ENCODE results near the gene PAGE2. TPM values are rescaled to one million over a fixed set of nuclear protein-coding genes. Genes with fewer than 3 reads are reported as not detected.
"Not testable (repeated sequence)": the region's sequence is repeated elsewhere in the genome, so short reads cannot be mapped to it uniquely, and the experiment has no call there.

PAGE2 gene, protein sequence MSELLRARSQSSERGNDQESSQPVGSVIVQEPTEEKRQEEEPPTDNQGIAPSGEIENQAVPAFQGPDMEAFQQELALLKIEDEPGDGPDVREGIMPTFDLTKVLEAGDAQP
- total RNA-seq = not detected in 2 replicates

DNA sequence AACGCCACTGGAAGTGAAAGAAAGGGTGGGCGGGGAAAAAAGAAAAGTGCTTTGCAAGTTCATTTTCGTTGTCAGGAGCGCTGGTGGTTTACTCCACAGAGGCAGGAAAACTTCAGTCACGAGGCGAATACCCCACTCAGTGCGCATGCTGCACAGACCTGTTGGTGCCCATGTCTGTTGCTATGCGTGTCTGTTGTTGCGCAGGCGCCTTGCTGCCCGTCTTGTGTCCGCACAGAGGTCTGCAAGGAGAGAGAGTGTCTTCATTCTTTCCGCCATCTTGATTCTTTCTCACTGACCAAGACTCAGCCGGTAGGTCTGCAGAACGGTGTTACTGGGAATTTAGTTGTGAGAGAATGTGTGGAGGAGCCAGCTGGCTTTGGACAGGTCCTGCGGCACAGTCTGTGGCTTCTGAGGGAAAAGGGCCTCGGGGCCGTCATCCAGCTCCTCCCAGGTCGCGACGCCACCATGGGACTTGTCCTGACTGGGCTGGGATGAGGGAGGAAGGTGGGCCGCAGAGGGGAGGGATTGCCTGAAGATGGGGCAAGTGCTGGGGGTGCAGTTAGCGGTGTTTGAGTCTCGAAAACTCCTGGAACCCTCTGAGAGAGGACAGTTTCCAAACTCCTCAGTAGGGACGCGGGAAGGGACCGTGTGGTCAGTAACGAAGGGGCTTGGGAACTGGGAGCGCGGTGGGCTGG, at the start of gene PAGE2:
Gene PAGE2 (plus strand): TSS at position 224 of the 695 bp plus-strand sequence. CDS start 1,003 bp downstream, outside the sequence.
- DNase-seq (ENCODE audit: low read depth) = no peak

DNA sequence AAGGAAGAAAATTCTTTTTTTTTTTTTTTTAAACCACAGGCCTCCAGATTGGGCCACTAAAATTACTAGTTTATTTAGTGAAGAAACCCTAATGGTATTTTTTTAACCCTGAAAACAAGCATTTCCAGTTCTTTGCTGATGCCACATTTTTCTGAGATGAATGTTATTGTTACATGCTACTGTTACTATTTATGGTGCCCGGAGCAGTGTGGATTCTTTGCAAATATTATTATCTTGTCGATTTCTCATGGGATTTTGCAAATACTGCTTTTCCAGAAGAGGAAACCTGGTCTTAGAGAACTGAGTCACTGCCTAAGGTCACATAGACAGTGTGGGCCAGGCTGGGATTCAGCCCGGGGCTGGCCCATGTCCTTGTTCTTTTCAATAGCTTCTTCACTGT, 49.3 kb upstream of the PAGE2 start:
- DNase-seq (ENCODE audit: low read depth) = no peak

DNA sequence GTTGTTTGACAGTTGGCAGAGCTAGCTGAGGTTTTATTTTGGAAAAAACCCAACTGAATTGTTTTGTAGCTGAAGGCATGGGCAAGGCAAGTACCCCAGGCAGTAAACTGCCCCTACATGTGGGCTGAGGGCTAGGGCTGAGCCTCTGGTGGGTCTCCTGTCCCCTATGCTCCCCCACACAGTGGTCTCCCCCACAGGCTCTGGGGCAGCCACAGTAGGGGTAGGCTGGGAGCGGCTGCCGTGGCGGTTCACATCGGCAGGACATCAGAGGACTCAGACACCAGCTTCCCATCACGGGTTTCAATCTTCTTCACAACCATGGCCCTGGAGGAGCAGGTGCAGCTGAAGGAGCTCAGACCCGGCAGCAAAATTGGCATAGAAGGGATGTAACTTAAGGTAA, 47.3 kb upstream of the PAGE2 start:
- DNase-seq (ENCODE audit: low read depth) = no peak

DNA sequence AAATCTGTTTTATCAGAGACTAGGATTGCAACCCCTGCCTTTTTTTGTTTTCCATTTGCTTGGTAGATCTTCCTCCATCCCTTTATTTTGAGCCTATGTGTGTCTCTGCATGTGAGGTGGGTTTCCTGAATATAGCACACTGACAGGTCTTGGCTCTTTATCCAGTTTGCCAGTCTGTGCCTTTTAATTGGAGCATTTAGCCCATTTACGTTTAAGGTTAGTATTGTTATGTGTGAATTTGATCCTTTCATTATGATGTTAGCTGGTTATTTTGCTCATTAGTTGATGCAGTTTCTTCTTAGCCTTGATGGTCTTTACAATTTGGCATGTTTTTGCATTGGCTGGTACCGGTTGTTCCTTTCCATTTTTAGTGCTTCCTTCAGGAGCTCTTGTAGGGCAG, 38.2 kb upstream of the PAGE2 start:
- not testable (repeated sequence) for DNase-seq (ENCODE audit: low read depth)

DNA sequence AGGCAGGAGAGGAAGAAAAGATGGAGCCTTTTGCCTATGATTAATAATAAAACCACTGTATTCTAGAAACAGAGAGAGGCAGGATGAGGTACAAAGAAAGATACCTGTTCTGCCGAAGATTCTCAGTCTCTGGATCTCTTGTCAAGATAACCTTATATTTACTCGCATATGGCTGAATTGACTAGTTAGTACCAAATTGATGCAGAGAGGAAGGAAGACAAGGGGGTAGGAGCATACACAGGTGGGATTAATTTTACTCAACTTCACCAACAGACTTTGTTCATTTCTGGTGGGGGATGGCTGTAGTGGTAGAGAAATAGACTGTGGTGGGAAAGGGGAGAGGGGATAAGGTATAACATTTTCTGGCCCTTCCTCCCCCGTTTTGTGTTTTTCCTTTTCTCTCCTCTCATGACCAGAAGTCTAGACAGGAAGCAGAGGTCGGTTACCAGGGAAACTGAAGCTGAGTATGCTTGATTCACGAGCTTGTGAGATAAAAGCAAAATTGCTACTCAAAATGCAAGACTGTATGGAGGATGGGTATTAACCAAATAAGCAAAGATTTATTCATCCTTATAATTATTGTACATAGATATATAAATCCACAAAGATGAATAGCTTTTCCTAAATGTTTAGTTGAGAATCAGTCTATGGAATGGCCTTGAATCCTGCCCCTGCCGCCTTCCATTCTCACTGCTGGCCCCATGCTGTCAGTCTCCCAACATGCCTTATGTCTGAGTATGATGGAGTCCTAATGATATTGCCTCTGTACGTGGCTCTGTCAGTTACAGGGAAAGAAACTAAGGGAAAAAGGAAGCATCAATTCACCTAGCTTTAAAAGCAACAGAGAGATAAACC, 31.8 kb upstream of the PAGE2 start:
- peak; percentile 0 for DNase-seq (ENCODE audit: low read depth)

DNA sequence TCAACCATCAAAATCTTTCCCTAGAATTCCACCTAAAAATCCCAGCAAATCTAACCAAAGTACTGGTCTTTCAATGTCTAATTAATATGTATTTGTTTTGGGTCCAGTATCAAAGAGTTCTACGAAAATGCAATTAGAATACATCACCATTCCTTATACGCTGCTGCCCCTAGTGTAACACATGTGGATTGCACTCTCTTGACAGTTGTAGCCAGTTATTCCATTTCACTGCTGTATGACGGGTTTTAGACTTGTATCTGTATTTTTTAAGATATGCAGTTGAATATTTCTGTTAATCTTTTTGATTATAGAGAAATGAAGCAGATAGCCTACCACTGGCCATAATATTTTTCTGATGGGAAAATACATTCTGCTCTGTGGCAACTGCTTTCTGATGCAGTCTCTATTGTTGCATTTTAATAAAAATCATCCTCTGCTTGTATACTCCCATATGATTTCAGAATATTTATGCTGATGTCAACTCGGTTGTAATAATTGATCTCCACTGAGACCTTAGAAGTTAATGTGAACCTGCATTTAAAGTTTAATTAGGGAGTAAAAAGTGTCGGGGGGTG, 31.1 kb upstream of the PAGE2 start:
- DNase-seq (ENCODE audit: low read depth) = peak; percentile 26

DNA sequence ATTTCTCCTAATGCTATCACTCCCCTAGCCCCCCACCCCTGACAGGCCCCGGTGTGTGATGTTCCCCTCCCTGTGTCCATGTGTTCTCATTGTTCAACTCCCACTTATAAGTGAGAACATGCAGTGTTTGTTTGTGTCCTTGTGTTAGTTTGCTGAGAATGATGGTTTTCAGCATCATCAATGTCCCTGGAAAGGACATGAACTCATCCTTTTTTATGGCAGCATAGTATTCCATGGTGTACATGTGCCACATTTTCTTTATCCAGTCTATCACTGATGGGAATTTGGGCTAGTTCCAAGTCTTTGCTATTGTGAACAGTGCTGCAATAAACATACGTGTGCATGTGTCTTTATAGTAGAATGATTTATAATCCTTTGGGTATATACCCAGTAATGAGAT, 21.6 kb upstream of the PAGE2 start:
- not testable (repeated sequence) for DNase-seq (ENCODE audit: low read depth)

DNA sequence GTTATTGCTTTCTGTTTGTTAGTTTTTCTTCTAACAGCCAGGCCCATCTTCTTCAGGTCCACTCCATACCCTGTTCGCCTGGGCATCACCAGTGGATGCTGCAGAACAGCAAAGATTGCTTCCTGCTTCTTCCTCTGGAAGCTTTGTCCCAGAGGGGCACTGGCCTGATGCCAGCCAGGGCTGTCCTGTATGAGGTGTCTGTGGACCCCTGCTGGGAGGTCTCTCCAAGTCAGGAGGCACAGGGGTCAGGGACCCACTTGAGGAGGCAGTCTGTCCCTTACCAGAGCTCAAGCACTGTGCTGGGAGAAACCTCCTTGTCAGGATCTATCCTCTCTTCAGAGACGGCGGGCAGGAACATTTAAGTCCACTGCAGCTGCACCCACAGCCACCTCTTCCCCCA, 16.5 kb upstream of the PAGE2 start:
- DNase-seq (ENCODE audit: low read depth) = no peak

DNA sequence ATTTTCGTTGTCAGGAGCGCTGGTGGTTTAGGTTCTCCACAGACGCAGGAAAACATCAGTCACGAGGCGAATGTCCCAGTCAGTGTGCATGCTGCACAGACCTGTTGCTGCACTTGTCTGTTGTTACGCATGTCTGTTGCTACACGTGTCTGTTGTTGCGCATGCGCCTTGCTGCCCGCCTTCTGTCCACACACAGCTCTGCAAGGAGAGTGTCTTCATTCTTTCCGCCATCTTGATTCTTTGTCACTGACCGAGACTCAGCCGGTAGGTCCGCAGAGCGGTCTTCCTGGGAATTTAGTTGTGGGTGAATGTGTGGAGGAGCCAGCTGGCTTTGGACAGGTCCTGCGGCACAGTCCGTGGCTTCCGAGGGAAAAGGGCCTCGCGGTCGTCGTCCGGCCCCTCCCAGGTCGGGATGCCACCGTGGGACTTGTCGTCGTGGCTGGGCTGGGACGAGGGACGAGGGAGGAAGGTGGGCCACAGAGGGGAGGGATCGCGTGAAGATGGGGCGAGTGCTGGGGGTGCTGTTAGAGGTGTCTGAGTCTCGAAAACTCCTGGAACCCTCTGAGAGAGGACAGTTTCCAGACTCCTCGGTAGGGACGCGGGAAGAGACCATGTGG, 13.9 kb upstream of the PAGE2 start, which contains the start of gene PAGE2B:
Gene PAGE2B (plus strand): TSS at position 180 of the 617 bp plus-strand sequence. CDS start 1,012 bp downstream, outside the sequence.
- DNase-seq (ENCODE audit: low read depth) = no peak

DNA sequence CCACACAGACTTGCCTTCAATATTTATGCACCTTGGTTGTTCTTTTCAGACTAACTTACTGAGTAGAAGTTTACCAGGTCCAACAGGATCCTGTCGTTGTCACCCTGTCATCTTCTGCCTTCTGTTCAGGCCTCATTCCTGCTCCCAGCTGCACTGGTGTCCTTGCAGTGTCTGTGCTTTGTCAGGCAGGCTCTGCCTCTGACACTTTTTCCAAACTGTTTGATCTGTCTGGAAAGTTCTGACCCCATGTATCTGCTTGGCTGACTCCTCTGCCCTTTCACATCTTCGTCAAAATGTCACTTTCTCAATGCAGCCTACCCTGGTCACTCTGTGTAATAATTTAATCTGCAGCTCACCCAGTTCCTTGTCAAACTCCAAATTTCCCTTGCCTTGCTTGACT, 9.9 kb downstream of the PAGE2 start:
- no peak for DNase-seq (ENCODE audit: low read depth)

DNA sequence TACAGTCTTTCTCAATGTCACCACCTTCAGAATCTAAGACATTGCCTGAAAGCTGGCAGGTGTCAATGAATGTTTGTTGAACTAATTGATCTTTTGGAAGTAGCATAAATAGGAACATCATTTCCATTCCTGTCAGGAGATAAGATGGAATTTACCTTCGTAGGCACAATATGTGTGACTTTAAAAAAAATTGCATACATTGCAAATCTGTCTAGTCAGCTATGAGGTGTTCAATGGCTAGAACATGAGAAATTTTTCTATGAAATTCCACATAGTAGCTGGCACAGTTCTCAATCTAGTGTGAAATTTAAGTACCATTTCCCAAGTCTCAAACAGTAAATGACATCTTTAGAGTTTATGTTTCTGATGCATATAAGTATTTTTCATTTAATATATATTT, 10.3 kb downstream of the PAGE2 start:
- DNase-seq (ENCODE audit: low read depth) = no peak

DNA sequence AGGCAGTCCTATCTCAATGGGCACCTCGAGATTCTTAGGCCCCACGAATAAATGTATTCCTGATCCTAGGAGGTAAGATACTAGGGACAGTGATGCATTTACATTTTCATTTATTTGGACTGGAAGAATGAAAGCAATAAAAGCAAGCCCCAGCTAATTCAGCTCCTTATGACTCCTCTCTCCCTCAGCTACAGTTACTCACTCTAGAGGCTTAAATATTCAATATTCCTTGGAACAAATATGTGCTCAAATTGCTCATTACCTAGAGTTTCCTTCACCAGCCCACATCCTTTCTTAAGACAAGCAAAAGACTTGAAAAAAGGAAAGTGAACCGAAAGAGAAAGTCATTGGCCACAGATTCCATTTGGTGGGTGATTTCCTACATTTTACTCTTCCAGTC, 13.9 kb downstream of the PAGE2 start:
- no peak for DNase-seq (ENCODE audit: low read depth)

DNA sequence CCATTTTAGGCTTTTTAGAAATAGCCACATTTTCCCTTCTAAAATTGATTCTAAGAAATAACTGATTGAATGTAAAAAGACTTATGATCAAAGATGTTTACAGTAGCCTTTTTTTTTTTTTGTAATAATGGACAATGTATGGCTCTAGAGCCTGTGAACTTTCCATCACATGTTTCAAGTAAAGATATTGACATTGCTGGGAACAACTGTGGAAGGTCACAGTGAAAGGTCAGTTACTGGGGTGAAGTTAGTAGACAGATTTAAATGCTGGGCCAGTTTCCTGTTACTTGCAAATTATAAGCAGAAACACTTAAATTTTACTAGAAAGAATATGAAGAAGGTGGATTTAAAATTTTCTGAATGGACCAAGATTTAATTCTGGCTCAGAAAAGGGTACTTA, 18.4 kb downstream of the PAGE2 start:
- DNase-seq (ENCODE audit: low read depth) = no peak

DNA sequence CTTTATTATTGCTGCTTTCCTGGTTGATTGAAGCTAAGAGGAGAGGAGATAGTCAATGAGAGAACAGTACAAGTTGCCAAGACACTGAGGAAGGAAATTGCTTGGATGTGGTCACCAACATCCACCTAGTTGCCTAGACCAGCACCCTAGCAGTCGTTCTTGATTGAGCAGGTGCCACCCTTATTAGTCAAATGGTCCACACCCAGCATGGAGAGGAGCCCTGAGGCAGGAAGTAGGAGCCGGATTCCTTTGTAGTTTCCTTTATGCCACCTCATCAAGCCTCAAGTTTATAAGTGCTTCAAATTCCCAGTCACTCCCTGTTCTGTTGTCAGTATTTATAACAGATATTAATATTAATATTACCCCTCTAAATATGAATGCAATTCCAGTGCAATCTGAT, 19.1 kb downstream of the PAGE2 start:
- DNase-seq (ENCODE audit: low read depth) = peak; percentile 0

DNA sequence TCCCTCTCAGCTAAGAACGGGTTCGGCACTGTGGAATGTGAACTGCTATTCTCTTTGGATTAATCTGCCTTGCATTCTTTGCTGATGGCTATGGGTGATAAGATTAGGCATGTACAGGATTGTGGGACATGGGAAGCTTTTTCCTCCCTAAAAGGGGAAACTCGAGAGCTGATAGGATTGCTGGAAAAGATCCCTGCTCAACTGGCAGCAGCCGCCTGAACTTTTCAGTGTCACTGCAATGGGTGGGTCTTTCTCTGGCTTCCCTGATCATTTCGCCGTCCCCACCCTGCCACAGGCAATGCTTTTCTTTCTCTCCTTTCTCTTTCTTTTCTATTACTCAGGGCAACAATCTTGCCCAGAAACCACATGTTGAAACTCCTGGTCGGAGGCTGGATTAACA, 20.5 kb downstream of the PAGE2 start:
- no peak for DNase-seq (ENCODE audit: low read depth)

DNA sequence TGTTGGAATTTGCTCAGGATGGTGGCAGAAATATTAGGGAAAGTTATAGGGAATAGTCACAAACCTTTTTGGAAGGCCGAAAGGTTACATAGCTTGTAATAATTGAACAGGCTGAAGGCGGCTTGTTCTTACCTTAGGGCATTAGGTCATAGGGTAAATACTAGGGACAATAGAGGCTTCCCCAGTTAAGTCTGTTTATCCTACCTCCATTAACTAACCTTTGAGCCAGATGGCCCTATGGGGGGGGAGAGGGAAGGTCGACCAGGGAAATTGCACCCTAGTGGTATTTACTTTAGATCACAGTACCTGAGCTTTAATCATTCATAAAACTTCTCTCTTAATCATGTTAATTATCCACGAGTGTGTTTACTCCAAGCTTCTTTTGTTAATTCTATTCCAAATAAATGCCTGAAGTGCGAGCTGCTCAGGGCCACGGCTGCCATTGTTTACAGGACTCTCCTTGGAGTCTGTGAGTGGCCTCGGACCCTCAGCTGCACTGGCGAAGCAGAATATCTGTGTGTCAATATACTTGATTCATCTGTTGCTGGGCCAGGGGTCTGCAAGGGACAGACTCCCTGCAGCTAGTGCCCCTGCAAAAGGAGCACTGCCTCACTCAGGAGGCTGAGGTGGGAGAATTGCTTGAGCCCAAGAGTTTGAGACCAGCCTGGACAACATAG, 22.9 kb downstream of the PAGE2 start:
- DNase-seq (ENCODE audit: low read depth) = no peak

DNA sequence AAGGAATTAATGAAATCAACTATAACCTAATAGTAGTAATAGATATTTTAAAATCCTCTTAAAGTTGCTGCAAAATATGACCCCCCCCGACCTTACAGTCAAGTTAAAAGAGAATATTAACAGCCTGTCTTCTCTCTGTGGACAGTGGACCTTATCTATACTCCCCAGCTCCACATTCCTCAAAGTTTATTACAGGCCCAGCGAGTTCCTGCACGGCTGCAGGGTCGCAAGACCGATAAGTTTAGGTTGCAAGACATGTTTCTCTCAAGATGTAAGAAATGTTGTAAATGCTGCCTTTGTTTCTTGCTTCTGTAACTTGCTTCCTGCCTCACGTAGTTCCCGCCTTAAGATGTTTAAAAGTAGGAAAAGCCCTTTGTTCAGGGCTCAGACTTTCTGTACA, 27.8 kb downstream of the PAGE2 start:
- not testable (repeated sequence) for DNase-seq (ENCODE audit: low read depth)

DNA sequence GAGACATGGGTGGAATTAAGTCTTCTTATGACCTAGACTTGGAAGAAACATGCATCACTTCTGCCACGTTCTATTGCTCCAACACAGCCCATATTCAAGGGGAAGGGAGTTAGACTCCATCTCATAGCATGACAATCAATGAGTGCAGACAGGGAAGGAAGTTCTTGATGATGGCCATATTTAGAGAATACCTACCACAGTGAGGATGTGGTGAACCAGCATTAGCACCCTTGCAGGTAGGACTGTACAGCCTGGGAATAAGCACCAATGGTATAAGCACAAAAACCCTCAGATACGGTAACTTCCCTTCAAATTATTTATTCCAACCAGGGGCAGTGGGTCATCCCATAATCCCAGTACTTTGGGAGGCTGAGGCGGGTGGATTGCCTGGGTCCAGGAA, 29.8 kb downstream of the PAGE2 start:
- DNase-seq (ENCODE audit: low read depth) = no peak

DNA sequence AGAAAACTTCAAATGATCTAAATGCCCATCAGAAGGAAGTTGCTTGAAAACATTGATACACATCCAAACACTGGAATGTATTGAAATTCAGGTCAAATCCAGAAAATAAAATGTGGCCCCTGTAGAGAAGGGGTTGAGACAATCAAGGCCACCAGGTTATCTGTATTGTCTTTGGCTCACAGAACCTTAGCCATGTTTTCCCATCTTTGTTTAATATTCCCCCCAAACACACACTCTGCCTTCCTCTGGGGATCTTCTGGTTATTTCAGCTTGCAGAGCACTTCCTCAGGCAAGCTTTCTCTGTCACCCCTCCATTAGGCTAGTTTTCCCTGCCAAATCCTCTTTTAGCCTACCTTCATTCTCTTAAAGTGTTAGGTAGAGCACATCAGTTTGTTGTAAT, 30.5 kb downstream of the PAGE2 start:
- DNase-seq (ENCODE audit: low read depth) = no peak

DNA sequence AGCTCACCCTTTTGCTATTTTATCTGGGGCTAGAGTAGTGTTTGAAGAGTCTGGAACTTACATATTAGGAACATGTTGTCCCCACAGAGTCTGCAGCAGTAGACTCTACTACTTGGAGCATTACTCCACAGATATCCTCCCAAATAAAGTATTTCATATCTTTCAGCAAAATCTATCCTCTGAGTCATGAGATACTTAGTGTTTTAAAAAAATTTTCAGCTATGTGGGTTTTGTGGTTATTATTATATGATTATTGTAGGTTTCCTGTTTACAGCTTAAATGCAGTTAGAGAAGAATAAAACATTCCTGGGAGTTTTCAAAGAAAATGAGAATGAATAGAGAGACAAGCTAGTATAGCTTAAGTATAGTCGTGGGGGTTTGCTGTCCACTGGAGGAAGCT, 30.9 kb downstream of the PAGE2 start:
- no peak for DNase-seq (ENCODE audit: low read depth)

DNA sequence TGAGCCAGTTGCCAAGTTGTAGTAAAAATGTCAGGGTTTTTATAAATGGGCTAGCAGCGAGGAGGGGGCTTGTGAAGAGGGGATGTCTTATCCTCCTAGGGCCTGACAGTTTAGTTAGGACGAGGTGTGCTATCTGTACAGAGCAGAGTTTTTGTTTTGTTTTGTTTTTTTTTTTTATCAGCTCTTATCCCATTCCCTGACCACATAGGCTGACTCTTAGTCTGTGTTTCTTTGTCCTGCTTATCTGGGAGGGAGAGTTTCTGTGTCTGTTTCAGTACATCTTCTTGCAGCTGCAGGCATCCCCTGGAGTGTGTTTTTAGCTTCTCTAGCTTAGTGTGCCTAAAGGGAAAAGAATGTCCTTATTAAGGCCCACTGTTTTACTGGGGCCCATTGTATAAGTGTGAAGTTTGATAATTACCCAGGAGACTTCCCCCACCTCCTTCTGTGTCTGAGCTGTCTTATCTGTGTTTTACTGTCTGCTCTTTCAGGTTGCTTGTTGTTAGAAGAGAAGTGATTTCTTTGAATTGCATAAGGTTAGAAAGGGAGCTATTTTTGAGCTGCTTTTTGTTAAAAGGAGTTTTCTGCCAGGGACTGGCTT, 32.0 kb downstream of the PAGE2 start:
- DNase-seq (ENCODE audit: low read depth) = no peak
